NCI-H526 (cell line): ENCODE results near the gene NTM.

Source experiments
- DNase-seq, 2 experiments: peaks; one replicate each; lab custom pipeline; 2025; lab: John Stamatoyannopoulos, UW

NTM gene

GRCh38 chr11:131917634-131918384 is 547.4 kb downstream of the NTM start:
- DNase-seq, result no peak

GRCh38 chr11:131918663-131919062 is 548.2 kb downstream of the NTM start:
- no peak for DNase-seq

- no peak for DNase-seq
These were observed 551.8 kb downstream of the NTM start for GRCh38 chr11:131922220-131922619.

- DNase-seq, result no peak
These were observed 552.9 kb downstream of the NTM start for GRCh38 chr11:131923309-131923708.

- no peak for DNase-seq
These were observed 553.6 kb downstream of the NTM start for GRCh38 chr11:131924001-131924400.

GRCh38 chr11:131924457-131925201 is 554.2 kb downstream of the NTM start:
- no peak for DNase-seq

GRCh38 chr11:131925829-131926228 is 555.4 kb downstream of the NTM start:
- DNase-seq, result no peak

GRCh38 chr11:131928992-131929391 is 558.6 kb downstream of the NTM start:
- DNase-seq, result no peak

GRCh38 chr11:131932584-131933325 is 562.3 kb downstream of the NTM start:
- DNase-seq, result no peak

- DNase-seq, result no peak
These were observed 563.6 kb downstream of the NTM start for GRCh38 chr11:131934006-131934405.

GRCh38 chr11:131938351-131938751 is 567.9 kb downstream of the NTM start:
- no peak for DNase-seq

- DNase-seq, result no peak
These were observed 569.7 kb downstream of the NTM start for GRCh38 chr11:131940126-131940525.

GRCh38 chr11:131942878-131943277 is 572.5 kb downstream of the NTM start:
- no peak for DNase-seq

- DNase-seq, result peak in 1 of 2 experiments; percentile 34
These were observed 572.9 kb downstream of the NTM start for GRCh38 chr11:131943295-131943694.

- DNase-seq, result no peak
These were observed 574.3 kb downstream of the NTM start for GRCh38 chr11:131944736-131945135.

GRCh38 chr11:131945706-131946105 is 575.3 kb downstream of the NTM start:
- DNase-seq, result no peak

GRCh38 chr11:131947511-131947910 is 577.1 kb downstream of the NTM start:
- DNase-seq, result no peak

- no peak for DNase-seq
These were observed 580.7 kb downstream of the NTM start for GRCh38 chr11:131951121-131951520.

GRCh38 chr11:131954146-131954545 is 583.7 kb downstream of the NTM start:
- no peak for DNase-seq

- no peak for DNase-seq
These were observed 585.5 kb downstream of the NTM start for GRCh38 chr11:131955904-131956303.

- DNase-seq, result no peak
These were observed 586.8 kb downstream of the NTM start for GRCh38 chr11:131957201-131957600.

- peak in 1 of 2 experiments; percentile 8 for DNase-seq
These were observed 587.5 kb downstream of the NTM start for GRCh38 chr11:131957875-131958274.

- no peak for DNase-seq
These were observed 592.4 kb downstream of the NTM start for GRCh38 chr11:131962818-131963217.
